Lower leg skin (tissue), 3 donors: Measurements from ENCODE around the gene SH3BP2.

Experiments
- CTCF ChIP-seq, 3 donors: fragments of 450-650 bp; IDR thresholded peaks; one replicate each; pipeline ENCODE4 v1.5.1; 2016; ENCODE audit warnings: antibody characterized with exemption in 3 of 3, mild to moderate bottlenecking in 3 of 3, moderate library complexity in 2 of 3
- POLR2A ChIP-seq, 2 donors: fragments of 450-650 bp; IDR thresholded peaks; one replicate each; pipeline ENCODE4 v1.6.1; 2016 to 2017; ENCODE audit warnings: antibody characterized with exemption in 2 of 2, mild to moderate bottlenecking in 1 of 2, moderate library complexity in 1 of 2

DNA sequence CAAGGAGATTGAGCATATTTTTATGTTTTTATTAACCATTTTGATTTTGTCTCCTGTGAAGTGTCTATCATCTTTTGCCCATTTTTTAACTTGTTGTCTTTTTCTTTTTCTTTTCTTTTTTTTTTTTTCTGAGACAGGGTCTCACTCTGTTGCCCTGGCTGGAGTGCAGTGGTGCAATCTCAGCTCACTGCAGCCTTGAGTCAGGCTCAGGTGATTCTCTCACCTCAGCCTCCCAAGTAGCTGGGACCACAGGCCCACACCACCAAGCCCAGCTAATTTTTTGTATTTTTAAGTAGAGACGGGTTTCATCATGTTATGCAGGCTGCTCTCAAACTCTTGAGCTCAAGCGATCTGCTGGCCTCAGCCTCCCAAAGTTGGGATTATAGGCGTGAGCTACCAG lies 46.2 kb downstream of the SH3BP2 start:
- TF ChIP-seq POLR2A (IDR thresholded peaks at IDR 0.05) (no peak), CTCF (IDR thresholded peaks at IDR 0.05) (no peak)
